GM19467 (cell line): ENCODE measurements around the gene HBA1.
"Not testable (repeated sequence)": the region's sequence is repeated elsewhere in the genome, so short reads cannot be mapped to it uniquely, and the experiment has no call there.

ENCODE experiments used
- ATAC-seq: cut with Tn5 transposase; IDR thresholded peaks from one replicate; pipeline ENCODE4 v1.9.1; 2021; ENCODE audit warnings: mild to moderate bottlenecking, moderate library complexity; ENCODE audit not compliant: unreplicated experiment

HBA1 gene

DNA sequence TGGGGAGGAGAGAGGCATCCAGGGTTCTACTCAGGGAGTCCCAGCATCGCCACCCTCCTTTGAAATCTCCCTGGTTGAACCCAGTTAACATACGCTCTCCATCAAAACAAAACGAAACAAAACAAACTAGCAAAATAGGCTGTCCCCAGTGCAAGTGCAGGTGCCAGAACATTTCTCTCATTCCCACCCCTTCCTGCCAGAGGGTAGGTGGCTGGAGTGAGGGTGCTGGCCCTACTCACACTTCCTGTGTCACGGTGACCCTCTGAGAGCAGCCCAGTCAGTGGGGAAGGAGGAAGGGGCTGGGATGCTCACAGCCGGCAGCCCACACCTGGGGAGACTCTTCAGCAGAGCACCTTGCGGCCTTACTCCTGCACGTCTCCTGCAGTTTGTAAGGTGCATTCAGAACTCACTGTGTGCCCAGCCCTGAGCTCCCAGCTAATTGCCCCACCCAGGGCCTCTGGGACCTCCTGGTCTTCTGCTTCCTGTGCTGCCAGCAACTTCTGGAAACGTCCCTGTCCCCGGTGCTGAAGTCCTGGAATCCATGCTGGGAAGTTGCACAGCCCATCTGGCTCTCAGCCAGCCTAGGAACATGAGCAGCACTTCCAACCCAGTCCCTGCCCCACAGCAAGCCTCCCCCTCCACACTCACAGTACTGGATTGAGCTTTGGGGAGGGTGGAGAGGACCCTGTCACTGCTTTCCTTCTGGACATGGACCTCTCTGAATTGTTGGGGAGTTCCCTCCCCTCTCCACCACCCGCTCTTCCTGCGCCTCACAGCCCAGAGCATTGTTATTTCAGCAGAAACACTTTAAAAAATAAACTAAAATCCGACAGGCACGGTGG is 2.3 kb upstream of the HBA1 start:
- not testable (repeated sequence) for ATAC-seq

DNA sequence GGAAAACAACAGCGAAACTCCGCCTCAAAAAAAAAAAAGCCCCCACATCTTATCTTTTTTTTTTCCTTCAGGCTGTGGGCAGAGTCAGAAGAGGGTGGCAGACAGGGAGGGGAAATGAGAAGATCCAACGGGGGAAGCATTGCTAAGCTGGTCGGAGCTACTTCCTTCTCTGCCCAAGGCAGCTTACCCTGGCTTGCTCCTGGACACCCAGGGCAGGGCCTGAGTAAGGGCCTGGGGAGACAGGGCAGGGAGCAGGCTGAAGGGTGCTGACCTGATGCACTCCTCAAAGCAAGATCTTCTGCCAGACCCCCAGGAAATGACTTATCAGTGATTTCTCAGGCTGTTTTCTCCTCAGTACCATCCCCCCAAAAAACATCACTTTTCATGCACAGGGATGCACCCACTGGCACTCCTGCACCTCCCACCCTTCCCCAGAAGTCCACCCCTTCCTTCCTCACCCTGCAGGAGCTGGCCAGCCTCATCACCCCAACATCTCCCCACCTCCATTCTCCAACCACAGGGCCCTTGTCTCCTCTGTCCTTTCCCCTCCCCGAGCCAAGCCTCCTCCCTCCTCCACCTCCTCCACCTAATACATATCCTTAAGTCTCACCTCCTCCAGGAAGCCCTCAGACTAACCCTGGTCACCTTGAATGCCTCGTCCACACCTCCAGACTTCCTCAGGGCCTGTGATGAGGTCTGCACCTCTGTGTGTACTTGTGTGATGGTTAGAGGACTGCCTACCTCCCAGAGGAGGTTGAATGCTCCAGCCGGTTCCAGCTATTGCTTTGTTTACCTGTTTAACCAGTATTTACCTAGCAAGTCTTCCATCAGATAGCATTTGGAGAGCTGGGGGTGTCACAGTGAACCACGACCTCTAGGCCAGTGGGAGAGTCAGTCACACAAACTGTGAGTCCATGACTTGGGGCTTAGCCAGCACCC is 1.2 kb upstream of the HBA1 start:
- no peak for ATAC-seq

DNA sequence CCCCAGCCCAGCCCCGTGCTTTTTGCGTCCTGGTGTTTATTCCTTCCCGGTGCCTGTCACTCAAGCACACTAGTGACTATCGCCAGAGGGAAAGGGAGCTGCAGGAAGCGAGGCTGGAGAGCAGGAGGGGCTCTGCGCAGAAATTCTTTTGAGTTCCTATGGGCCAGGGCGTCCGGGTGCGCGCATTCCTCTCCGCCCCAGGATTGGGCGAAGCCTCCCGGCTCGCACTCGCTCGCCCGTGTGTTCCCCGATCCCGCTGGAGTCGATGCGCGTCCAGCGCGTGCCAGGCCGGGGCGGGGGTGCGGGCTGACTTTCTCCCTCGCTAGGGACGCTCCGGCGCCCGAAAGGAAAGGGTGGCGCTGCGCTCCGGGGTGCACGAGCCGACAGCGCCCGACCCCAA is 474 bp upstream of the HBA1 start:
- not testable (repeated sequence) for ATAC-seq

DNA sequence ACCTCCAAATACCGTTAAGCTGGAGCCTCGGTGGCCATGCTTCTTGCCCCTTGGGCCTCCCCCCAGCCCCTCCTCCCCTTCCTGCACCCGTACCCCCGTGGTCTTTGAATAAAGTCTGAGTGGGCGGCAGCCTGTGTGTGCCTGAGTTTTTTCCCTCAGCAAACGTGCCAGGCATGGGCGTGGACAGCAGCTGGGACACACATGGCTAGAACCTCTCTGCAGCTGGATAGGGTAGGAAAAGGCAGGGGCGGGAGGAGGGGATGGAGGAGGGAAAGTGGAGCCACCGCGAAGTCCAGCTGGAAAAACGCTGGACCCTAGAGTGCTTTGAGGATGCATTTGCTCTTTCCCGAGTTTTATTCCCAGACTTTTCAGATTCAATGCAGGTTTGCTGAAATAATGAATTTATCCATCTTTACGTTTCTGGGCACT is 928 bp downstream of the HBA1 start:
- ATAC-seq: no peak

DNA sequence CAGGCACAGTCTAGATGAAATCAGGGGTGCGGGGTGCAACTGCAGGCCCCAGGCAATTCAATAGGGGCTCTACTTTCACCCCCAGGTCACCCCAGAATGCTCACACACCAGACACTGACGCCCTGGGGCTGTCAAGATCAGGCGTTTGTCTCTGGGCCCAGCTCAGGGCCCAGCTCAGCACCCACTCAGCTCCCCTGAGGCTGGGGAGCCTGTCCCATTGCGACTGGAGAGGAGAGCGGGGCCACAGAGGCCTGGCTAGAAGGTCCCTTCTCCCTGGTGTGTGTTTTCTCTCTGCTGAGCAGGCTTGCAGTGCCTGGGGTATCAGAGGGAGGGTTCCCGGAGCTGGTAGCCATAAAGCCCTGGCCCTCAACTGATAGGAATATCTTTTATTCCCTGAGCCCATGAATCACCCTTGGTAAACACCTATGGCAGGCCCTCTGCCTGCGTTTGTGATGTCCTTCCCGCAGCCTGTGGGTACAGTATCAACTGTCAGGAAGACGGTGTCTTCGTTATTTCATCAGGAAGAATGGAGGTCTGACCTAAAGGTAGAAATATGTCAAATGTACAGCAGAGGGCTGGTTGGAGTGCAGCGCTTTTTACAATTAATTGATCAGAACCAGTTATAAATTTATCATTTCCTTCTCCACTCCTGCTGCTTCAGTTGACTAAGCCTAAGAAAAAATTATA is 1.6 kb downstream of the HBA1 start:
- ATAC-seq: no peak

DNA sequence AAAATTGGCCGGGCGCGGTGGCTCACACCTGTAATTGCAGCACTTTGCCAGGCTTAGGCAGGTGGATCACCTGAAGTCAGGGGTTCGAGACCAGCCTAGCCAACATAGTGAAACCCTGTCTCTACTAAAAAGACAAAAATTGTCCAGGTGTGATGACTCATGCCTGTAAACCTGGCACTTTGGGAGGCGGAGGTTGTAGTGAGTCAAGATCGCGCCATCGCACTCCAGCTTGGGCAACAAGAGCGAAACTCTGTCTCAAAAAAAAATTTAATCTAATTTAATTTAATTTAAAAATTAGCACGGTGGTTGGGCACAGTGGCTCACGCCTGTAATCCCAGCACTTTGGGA is 2.2 kb downstream of the HBA1 start:
- ATAC-seq: no peak

DNA sequence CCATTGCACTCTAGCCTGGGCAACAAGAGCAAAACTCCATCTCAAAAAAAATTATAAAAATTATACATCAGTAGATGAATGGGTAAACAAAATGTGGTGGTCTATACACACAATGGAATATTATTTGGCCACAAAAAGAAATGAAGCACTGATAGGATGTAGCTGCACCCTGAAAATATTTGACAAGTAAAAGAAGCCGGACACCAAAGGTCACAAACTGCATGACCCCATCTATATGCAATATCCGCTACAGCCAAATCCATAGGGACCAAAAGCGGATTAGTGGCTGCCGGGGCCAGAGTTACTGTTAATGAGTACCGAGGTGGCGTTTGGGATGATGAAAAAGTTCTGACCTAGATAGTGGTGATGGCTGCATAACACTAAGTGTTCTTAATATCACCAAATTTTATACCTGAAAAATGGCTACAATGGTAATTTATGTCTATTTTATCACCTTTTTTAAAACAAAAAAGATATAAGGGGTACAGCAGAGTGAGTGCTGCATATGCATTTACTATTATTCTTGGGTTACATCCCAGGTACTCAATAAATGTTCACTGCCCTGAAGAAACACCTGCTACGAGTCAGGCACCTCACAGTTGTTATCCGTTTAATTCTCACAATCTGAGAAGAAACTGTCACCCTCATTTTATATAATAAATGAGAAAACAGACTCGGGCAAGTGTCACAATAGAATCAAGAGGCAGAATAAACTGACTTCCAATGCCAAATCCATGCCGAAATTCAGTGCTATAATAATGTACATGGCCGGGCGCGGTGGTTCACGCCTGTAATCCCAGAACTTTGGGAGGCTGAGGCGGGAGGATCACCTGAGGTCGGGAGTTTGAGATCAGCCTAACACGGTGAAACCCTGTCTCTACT is 3.0 kb downstream of the HBA1 start:
- no peak for ATAC-seq

DNA sequence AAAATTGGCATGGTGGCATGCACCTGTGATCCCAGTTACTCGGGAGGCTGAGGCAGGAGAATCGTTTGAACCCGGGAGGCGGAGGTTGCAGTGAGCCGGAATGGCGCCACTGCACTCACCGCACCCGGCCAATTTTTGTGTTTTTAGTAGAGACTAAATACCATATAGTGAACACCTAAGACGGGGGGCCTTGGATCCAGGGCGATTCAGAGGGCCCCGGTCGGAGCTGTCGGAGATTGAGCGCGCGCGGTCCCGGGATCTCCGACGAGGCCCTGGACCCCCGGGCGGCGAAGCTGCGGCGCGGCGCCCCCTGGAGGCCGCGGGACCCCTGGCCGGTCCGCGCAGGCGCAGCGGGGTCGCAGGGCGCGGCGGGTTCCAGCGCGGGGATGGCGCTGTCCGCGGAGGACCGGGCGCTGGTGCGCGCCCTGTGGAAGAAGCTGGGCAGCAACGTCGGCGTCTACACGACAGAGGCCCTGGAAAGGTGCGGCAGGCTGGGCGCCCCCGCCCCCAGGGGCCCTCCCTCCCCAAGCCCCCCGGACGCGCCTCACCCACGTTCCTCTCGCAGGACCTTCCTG is 3.7 kb downstream of the HBA1 start, which contains the start of gene HBQ1:
TSS of gene HBQ1 (plus strand) at position 359 of the 575 bp plus-strand sequence. CDS start at position 387, 28 bp downstream.
- ATAC-seq: no peak

DNA sequence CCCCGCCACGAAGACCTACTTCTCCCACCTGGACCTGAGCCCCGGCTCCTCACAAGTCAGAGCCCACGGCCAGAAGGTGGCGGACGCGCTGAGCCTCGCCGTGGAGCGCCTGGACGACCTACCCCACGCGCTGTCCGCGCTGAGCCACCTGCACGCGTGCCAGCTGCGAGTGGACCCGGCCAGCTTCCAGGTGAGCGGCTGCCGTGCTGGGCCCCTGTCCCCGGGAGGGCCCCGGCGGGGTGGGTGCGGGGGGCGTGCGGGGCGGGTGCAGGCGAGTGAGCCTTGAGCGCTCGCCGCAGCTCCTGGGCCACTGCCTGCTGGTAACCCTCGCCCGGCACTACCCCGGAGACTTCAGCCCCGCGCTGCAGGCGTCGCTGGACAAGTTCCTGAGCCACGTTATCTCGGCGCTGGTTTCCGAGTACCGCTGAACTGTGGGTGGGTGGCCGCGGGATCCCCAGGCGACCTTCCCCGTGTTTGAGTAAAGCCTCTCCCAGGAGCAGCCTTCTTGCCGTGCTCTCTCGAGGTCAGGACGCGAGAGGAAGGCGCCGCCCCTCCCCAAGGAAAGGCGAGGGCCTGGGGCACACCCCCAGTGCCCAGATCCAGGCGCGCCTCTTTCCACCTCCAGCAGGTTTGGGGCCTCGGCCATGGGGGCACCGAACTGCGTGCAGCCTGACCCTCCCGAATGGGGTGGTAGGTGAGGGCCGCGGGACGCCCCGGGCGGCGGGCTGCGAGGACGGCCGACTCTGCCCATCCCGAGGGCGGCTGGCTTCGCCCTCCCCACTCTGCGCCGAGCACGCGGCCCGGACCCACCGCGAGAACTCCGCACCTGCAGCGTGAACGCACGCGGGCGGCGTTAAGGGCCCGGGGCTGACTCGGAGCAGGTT is 4.4 kb downstream of the HBA1 start:
- no peak for ATAC-seq

DNA sequence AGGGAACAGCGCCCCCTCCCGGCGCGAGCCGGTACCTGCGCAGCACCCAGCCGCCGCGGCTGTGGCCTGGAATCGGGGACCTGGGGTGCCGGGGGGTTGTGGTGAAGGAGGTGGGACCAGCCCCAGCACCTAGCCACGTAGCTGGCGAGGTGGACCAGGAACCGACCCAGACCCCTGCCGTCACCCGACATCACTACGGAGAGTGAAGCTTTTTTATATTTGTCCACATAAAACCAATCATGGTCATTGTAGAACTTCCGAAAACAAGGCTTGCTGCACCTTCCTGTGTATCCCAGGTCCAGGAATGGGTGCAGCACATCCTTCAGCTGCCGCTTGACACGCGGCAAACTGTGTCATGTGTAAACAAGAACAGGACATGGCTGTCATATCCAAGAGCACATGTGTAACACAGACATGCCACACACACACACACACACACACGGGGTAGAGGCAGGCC is 5.1 kb downstream of the HBA1 start:
- ATAC-seq: no peak

DNA sequence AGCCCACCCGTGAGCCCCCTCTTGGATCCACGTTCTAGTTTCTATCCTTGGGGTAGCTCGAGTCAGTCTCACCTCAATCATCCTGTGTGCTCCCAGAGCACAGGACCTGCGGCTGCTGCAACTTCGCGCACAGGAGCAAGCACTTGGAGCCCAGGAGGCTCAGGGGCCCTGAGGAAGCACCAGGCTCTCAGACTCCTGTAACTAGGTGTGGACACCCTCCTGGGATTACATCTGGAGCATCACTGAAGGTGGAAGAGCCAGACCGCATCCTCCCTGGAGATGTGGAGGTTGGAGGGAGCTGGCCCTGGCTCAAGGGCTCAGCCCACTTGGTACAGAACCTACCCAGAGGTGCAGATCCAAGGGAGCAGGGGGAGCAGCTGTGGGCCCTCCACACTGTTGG is 6.5 kb downstream of the HBA1 start:
- ATAC-seq: no peak

DNA sequence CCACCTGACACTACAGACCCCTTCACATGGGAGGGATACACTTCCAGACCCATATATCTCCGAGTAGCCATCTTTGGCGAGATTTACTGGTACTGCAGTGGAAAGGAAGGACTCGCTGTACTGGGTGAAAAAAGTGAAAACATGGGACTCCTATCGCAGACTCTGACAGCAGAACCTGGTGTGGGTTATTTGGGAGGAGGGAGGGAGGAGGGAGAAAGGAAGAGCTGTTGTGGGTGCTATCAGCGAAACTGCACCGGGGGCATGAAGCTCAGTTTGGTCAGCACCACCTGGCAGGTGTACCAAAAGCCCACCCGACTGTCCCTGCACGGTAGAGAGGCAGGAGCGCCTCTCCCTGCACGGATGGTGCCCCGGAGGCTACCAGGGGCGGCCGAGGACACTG is 8.7 kb downstream of the HBA1 start:
- ATAC-seq: no peak

DNA sequence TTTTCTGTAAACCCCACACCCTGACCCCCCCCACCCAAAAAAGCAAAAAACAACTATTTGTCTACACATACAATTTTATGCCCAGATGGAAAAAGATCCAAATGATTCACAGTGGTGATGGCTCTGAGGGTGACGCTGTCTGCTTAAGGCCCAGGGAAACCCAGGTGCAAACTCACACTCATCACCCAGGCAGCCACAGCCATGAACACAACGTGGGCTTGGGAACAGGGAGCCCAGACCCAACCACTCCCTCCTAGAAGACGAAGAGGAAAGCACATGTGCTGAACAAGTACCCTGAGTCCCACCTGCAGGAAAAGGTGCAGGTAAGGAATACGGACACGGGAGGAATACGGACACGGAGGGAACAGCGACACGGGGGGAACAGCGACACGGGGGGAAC is 9.2 kb downstream of the HBA1 start:
- no peak for ATAC-seq

DNA sequence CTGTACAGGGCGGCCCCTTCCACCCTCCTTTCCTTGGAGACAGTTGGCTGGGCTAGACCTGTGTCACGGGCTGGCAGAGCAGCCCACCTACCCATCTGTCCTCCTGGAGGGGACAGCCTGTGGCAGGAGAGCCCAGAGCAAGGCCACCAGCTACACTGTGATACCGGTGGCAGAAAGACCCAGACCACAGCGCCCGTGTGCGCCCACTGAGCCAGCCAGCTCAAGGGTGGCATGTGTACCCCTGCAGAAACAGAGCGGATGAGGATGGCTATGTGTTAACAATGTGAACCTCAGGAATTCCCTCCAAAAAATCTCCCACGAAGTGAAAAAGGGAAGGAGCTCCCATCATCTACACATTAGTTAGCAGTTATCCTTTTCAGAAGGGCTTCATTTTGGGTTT is 10.8 kb downstream of the HBA1 start:
- ATAC-seq: no peak

DNA sequence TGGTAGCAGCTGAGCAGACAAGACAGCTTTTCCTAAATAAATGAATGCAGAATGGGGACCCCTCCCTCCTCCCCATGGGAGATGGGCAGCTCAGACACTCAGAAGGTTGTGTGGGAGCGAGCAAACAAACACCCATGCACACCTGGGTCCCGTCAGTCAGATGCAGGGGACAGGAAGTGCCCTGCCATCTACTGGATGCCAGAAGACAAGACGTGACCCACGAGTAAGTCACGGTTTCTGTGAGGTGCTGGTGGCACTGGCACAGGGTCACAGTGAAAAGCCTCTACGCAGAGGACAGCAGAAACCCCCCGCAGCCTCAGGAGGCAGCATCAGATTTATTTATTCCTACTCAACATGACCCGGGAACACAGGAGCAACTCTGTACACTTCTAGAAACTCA is 12.2 kb downstream of the HBA1 start:
- no peak for ATAC-seq

DNA sequence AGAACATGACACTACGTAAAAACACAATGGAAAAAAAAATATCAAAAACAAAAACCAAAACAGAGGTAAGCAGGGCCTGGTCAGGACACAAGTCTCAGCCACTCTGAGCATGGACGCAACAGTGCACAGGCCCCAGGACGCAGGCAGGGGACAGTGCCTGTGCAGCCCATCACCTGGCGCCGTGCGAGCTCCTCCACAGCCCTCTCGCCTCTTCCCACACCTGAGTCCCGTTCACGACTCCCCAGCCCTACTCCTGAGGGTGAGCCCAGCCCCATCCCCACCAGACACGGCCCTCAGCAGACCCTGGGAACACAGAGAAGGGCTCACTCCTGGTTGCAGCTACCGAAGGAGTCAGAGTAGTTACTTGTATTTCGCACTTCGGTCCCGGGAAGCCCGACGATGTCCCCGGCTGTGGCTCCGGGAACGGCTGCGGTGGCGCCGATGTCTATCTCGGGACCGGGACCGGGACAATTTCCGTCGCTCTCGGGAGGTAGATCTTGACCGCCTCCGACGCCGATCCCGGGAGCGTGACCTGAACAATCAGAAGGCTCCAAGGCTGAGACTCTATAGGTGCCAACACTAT is 13.2 kb downstream of the HBA1 start:
- no peak for ATAC-seq

DNA sequence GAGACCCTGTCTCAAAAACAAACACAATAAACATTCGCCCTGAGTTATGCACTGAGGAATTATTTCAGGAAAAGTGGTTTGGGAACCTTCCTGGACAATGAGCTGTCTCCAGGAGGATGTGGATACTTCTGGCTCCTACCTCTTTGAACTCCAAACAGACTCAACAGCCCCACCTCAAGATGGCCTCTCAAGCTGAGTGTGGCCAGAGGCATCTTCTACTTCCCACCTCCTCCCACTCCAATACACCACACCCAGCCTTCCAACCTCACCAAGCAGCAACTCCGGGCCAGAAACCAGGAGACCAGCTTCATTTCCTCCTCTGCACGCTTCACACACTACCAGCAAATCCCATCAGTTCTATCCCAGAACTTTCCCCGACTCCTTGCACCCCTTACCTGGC is 15.4 kb downstream of the HBA1 start:
- ATAC-seq: no peak

DNA sequence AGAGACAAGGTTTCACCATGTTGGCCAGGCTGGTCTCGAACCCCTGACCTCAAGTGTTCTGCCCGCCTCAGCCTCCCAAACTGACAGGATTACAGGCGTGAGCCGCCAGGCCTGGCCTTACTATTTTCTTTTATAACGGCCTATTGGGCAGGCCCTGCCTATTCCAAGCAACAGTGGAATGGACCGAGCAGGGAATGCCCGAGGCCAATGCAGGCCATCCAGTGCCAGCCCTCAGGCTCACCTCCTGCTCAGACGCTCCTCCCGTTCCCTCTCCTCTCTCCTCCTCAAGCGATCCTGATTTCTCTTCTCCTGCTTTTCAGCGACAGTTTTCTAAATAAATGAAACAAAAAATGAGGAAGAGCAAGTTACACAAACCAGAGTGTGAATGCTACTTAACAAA is 16.2 kb downstream of the HBA1 start:
- no peak for ATAC-seq

DNA sequence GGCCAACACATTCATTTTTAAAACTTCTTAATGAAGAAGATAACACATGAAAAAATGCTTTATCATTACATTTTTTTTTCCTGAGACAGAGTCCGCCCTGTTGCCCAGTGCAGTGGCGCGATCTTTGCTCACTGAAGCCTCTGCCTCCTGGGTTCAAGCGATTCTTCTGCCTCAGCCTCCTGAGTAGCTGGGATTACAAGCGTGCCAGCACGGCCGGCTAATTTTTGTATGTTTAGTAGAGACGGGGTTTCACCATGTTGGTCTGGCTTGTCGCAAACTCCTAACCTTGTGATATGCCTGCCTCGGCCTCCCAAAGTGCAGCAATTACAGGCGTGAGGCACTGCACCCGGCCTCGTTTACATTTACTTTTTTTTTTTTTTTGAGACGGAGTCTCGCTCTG is 17.0 kb downstream of the HBA1 start:
- no peak for ATAC-seq
